Activated naive CD8-positive, alpha-beta T cell treated with anti-CD3 and anti-CD28 coated beads, Interleukin-2, amount 10 ng/mL, durations not matched to agents 7 days and 5 days (primary cell): ENCODE measurements around the gene TAF3. TPM values are rescaled to one million over a fixed set of nuclear protein-coding genes. Genes with fewer than 3 reads are reported as not detected.
"Not testable (repeated sequence)": the region's sequence is repeated elsewhere in the genome, so short reads cannot be mapped to it uniquely, and the experiment has no call there.

Experiments
- ATAC-seq: fragments of 150-1000 bp; cut with Tn5 transposase; one replicate; pipeline ENCODE4 v1.10.0; 2021; ENCODE audit warnings: low read depth, moderate library complexity
- POLR2A ChIA-PET: fragments of 350-600 bp; sonication (Branson Sonifier 250); formaldehyde crosslinking; loops from one replicate; lab custom pipeline; 2021; ENCODE audit warnings: antibody characterized with exemption; lab: Charles Lee
- DNase-seq: peaks from one replicate; pipeline ENCODE4 v3.0.0; 2021
- H3K27ac Mint-ChIP-seq: one replicate; pipeline ENCODE4 v1.8.0; 2022; ENCODE audit warnings: mild to moderate bottlenecking, mixed read lengths
- H3K27me3 Mint-ChIP-seq: one replicate; pipeline ENCODE4 v1.8.0; 2022; ENCODE audit warnings: mild to moderate bottlenecking, moderate library complexity, mixed read lengths
- H3K36me3 Mint-ChIP-seq: one replicate; pipeline ENCODE4 v1.8.0; 2021; ENCODE audit warnings: mild to moderate bottlenecking, mixed read lengths
- H3K4me1 Mint-ChIP-seq: one replicate; pipeline ENCODE4 v1.8.0; 2021; ENCODE audit warnings: mixed read lengths
- H3K4me3 Mint-ChIP-seq: one replicate; pipeline ENCODE4 v1.8.0; 2022; ENCODE audit warnings: mild to moderate bottlenecking, moderate library complexity, mixed read lengths
- H3K9me3 Mint-ChIP-seq: one replicate; pipeline ENCODE4 v1.8.0; 2021; ENCODE audit warnings: mixed read lengths
- total RNA-seq, 2 experiments: library from RNA; stranded (reverse); gene quantifications; one replicate each; pipeline ENCODE4 v1.2.3, GENCODE V29; 2021

Gene TAF3
- total RNA-seq, 2 experiments from 2014 or later = 16.2 to 16.8 TPM

DNA sequence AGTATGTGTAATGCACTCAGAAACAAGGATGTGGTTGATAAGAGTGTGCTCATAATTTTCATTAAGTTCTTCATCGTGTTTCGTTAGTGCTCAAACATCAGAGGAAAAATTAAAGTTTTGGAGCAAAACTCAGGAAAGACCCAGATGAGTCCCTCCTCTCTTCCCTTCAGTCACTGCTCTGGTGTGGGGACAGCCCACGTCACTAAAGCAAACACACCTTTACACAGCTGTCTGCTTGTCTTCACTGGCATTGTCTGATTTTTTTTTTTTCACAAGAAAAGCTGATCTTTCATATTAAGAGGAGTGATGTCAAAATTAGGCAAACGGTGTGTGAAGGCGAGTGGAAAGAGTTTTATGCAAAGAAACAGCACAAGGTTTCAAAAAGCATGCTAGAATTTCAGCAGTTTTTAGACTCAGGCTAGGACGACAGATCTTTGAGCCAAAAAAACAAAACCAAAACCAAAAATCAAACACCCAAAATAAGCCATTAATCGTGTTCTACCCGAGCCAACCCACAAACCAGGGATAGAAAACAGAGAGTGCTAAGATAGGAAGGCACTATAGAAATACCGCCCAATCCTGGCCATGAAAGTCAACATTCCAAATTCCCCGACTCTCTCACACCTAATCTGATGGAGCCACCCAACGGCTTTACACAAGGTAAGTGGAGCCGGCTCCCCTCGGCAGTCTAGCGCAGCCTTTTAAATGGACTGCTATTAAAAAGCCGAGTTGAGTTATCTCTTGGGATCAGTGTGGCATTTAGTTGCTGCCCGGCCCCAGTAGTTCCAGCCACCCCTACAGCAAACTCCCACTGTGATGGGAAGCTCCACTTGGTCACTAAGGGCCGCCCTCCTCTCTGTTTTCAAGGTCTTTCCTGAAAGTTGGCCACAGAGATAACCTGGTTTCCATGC lies 208.3 kb downstream of the TAF3 start:
- H3K4me1 Mint-ChIP-seq = peaks cover 7% of the 10 kb centered on the region
- POLR2A ChIA-PET = interaction anchor here (0.5 to 0.6 kb wide), 2 partner anchors 115 to 133 kb away, joined by 3 to 4 read pairs; no protein-coding TSS in a partner anchor
- peaks cover 38% of the 10 kb centered on the region for H3K27me3 Mint-ChIP-seq
- no peak for ATAC-seq
- H3K36me3 Mint-ChIP-seq = no peaks in the 10 kb centered on the region
- no peak overlapping the region for H3K27ac Mint-ChIP-seq
- peak overlapping the region; percentile 71 for H3K4me3 Mint-ChIP-seq
- H3K9me3 Mint-ChIP-seq = no peaks in the 10 kb centered on the region
- DNase-seq = no peak

GRCh38 chr10:8031211-8031610 lies 212.9 kb downstream of the TAF3 start:
- POLR2A ChIA-PET, H3K4me3 Mint-ChIP-seq, H3K36me3 Mint-ChIP-seq, DNase-seq, ATAC-seq, H3K9me3 Mint-ChIP-seq, H3K27ac Mint-ChIP-seq: not testable (repeated sequence)
- Mint-ChIP-seq H3K27me3 (peaks cover 61% of the 10 kb centered on the region), H3K4me1 (peaks cover 12% of the 10 kb centered on the region)

- peaks cover 3% of the 10 kb centered on the region for H3K36me3 Mint-ChIP-seq
- no peak overlapping the region for H3K4me3 Mint-ChIP-seq
- peaks cover 10% of the 10 kb centered on the region for H3K4me1 Mint-ChIP-seq
- no peaks in the 10 kb centered on the region for H3K9me3 Mint-ChIP-seq
- H3K27me3 Mint-ChIP-seq = peaks cover 69% of the 10 kb centered on the region
- H3K27ac Mint-ChIP-seq = no peak overlapping the region
- DNase-seq (no peak), ATAC-seq (no peak)
- POLR2A ChIA-PET = no interaction called here
Measured at GRCh38 chr10:8032558-8032957, 214.3 kb downstream of the TAF3 start.

- no peak for ATAC-seq
- peaks cover 13% of the 10 kb centered on the region for H3K4me1 Mint-ChIP-seq
- H3K36me3 Mint-ChIP-seq = peaks cover 3% of the 10 kb centered on the region
- H3K27me3 Mint-ChIP-seq = peaks cover 79% of the 10 kb centered on the region
- no peak for DNase-seq
- peak overlapping the region; percentile 35 for H3K4me3 Mint-ChIP-seq
- no peak overlapping the region for H3K27ac Mint-ChIP-seq
- no peaks in the 10 kb centered on the region for H3K9me3 Mint-ChIP-seq
- POLR2A ChIA-PET = no interaction called here
Measured at GRCh38 chr10:8033812-8034465, 215.6 kb downstream of the TAF3 start.

DNA sequence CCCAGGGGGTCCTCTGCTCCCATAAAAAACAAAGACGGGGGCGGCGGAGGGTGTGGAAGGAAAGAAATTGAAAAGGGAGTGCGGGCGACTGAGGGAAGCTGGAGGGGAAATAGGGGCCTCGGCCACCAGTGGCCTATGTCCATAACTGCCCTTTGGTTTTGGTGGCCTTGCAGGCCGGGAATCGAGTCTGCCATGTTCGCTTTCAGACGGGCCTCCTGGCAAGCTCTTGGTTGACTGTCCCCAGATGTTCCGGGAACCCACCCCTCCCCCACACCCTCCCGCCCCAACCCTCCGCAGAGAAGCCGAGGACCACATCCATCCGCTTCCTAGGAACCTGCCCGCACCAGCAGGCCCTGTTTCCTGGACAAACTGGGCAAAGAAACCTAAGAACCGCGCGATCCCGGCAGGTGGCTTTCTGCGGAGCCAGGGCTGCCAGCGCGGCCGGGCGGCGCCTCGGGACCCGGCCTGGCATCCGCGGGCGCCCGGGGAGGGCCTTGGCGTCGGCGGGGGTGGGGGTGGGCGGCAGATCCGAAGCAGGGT lies 216.2 kb downstream of the TAF3 start:
- DNase-seq (peak; percentile 49), ATAC-seq (no peak)
- H3K9me3 Mint-ChIP-seq = no peaks in the 10 kb centered on the region
- peaks cover 13% of the 10 kb centered on the region for H3K4me1 Mint-ChIP-seq
- POLR2A ChIA-PET = no interaction called here
- peaks cover 3% of the 10 kb centered on the region for H3K36me3 Mint-ChIP-seq
- no peak overlapping the region for H3K27ac Mint-ChIP-seq
- peak overlapping the region; percentile 35 for H3K4me3 Mint-ChIP-seq
- peaks cover 85% of the 10 kb centered on the region for H3K27me3 Mint-ChIP-seq

DNA sequence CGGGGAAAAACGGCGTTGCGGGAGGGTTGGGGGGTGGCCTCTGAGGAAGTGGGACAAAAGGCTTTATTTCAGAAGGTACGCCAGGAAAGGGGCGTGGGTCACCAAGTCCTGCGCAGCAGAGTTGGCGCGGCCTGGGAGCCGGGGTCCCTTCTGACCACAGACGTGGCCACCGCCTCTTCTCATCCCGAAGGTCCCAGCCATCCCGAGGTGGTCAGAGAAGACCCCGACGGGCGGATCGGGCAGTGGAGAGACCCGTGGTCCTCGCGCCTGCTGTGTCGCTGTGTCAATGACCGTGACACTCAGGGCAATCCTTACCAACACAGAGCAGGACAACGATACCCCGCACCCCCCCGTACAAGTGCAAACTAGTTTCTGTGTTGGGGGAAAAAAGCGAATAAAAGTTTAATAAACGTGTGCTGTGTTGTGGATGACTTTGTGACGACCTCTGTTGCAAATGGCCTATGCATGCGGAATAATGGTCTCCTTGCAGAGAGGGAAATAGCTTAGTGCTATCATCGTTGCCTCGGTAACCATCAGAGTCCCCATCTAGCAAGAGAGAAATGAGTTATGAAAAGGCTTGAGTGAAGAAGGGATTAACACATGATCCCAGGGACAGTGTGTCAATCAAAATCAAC lies 216.8 kb downstream of the TAF3 start:
- POLR2A ChIA-PET = no interaction called here
- Mint-ChIP-seq H3K36me3 (peaks cover 3% of the 10 kb centered on the region), H3K27ac (peak overlapping the region; percentile 58), H3K4me3 (peak overlapping the region; percentile 35), H3K9me3 (no peaks in the 10 kb centered on the region), H3K4me1 (peaks cover 13% of the 10 kb centered on the region), H3K27me3 (peaks cover 87% of the 10 kb centered on the region)
- no peak for DNase-seq
- ATAC-seq = no peak

GRCh38 chr10:8035641-8036470 lies 217.6 kb downstream of the TAF3 start:
- DNase-seq (peak; percentile 43), ATAC-seq (no peak)
- Mint-ChIP-seq H3K9me3 (no peaks in the 10 kb centered on the region), H3K36me3 (peaks cover 3% of the 10 kb centered on the region), H3K27me3 (peaks cover 87% of the 10 kb centered on the region), H3K27ac (peak overlapping the region; percentile 58), H3K4me1 (peaks cover 13% of the 10 kb centered on the region), H3K4me3 (peak overlapping the region; percentile 35)
- POLR2A ChIA-PET = no interaction called here

GRCh38 chr10:8036506-8037198 lies 218.3 kb downstream of the TAF3 start:
- ATAC-seq (no peak), DNase-seq (no peak)
- Mint-ChIP-seq H3K27me3 (peaks cover 87% of the 10 kb centered on the region), H3K4me1 (peaks cover 17% of the 10 kb centered on the region), H3K9me3 (no peaks in the 10 kb centered on the region), H3K36me3 (peaks cover 3% of the 10 kb centered on the region), H3K4me3 (no peak overlapping the region), H3K27ac (no peak overlapping the region)
- POLR2A ChIA-PET = no interaction called here

- POLR2A ChIA-PET = no interaction called here
- H3K4me1 Mint-ChIP-seq = peaks cover 20% of the 10 kb centered on the region
- no peak overlapping the region for H3K27ac Mint-ChIP-seq
- ATAC-seq (no peak), DNase-seq (no peak)
- no peaks in the 10 kb centered on the region for H3K9me3 Mint-ChIP-seq
- peaks cover 87% of the 10 kb centered on the region for H3K27me3 Mint-ChIP-seq
- H3K36me3 Mint-ChIP-seq = peaks cover 3% of the 10 kb centered on the region
- H3K4me3 Mint-ChIP-seq = peak overlapping the region; percentile 42
Measured at GRCh38 chr10:8037199-8037801, 219.0 kb downstream of the TAF3 start.

GRCh38 chr10:8037941-8038894 lies 219.9 kb downstream of the TAF3 start:
- H3K9me3 Mint-ChIP-seq = no peaks in the 10 kb centered on the region
- H3K27ac Mint-ChIP-seq = peak overlapping the region; percentile 4
- H3K27me3 Mint-ChIP-seq = peaks cover 87% of the 10 kb centered on the region
- H3K36me3 Mint-ChIP-seq = peaks cover 3% of the 10 kb centered on the region
- ATAC-seq (no peak), DNase-seq (no peak)
- no peak overlapping the region for H3K4me3 Mint-ChIP-seq
- POLR2A ChIA-PET = interaction anchor here (0.6 kb wide), 1 partner anchor 972 kb away, joined by 3 read pairs; no protein-coding TSS in a partner anchor
- peaks cover 26% of the 10 kb centered on the region for H3K4me1 Mint-ChIP-seq

DNA sequence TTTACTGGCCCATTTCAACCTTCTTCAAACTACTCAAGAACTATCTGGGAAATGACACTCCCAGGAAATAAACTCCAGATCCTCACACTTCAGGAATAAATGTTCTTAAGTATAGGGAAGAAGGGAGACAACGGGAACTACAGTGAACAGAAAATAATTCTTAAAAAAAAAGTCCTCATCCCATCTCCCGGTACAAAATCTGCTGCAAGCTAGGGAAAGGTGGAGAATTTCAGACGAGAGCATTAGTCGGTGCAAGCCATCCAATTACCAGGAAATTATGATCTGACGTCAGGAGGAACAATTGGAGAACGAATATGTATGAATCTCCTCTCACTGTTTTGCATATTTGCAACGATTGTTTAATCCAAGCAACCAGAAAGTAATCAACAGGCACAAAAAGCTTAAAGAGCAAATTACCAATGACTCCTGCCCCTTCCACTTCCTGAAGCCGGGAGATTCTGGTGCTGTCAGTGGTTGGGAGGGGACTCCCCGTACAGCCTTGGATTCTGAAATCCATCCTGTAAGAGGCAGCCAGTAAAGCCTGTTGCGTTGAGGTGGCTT lies 221.1 kb downstream of the TAF3 start:
- Mint-ChIP-seq H3K36me3 (peaks cover 3% of the 10 kb centered on the region), H3K4me1 (peaks cover 35% of the 10 kb centered on the region), H3K27me3 (peaks cover 90% of the 10 kb centered on the region), H3K4me3 (no peak overlapping the region), H3K9me3 (no peaks in the 10 kb centered on the region), H3K27ac (no peak overlapping the region)
- POLR2A ChIA-PET = no interaction called here
- DNase-seq = no peak
- ATAC-seq = no peak
